Heart left ventricle (tissue), 13 donors: ENCODE measurements around the gene KCNK13.

ENCODE experiments used
- CTCF ChIP-seq, 12 donors: fragments of 200-600 bp; sonication (generic) in 4 of 12; IDR thresholded peaks; one replicate each; pipeline versions ENCODE4 v1.5.0 to v1.8.0; 2018 to 2022; ENCODE audit warnings: antibody characterized with exemption in 12 of 12, mild to moderate bottlenecking in 5 of 12
- POLR2A ChIP-seq, 2 donors: fragments of 450-650 bp; IDR thresholded peaks; one replicate each; pipeline ENCODE4 v1.6.1; 2017; ENCODE audit warnings: antibody characterized with exemption in 2 of 2, mild to moderate bottlenecking in 2 of 2, moderate library complexity in 2 of 2
- donor health status: ischemic (EF 13 %, LVEDD 7.1; RV severe dilation, severe dysfunction).
- donor health status: DM: no; HTN: yes; CAD: no.
- donor health status: DM: no; HTN: no; CAD: no.
- donor health status: ischemic (EF 25% LVEDD 6.9; RV normal size, moderate dysfunction).
- donor health status: ischemic (EF 25% LVEDD 5.7; RV mildly dilated, moderate dysfunction).
- donor health status: ischemic (EF 35%, LVEDD 5.7; RV mildly dilated, moderate dysfunction).
- donor health status: nonischemic (EF 11% LVEDD 7.7; RV severe dilation, severe dysfunction).
- donor health status: DM: yes; HTN: yes; CAD: no.
- donor health status: PGD.
- donor health status: ischemic (EF 29% LVEDD 5.4; RV normal size, mild dysfunction).
- donor health status: nonischemic (EF 23%, LVEDD 6.1; RV moderate dilation, normal function).

GRCh38 chr14:90042496-90043252 lies 19.1 kb upstream of the KCNK13 start:
- TF ChIP-seq CTCF (IDR thresholded peaks at IDR 0.05): no peak
- TF ChIP-seq POLR2A (IDR thresholded peaks at IDR 0.05): no peak
